Mesothelial cell of epicardium (in vitro differentiated cells): Measurements from ENCODE around the gene CUL9. TPM values are rescaled to one million over a fixed set of nuclear protein-coding genes. Genes with fewer than 3 reads are reported as not detected.

Experiments
- DNase-seq, 2 experiments: peaks; one replicate each; pipeline ENCODE4 v3.0.0; 2021; ENCODE audit warnings: low spot score in 2 of 2; ENCODE audit not compliant: unreplicated experiment in 2 of 2
- H3K27ac Mint-ChIP-seq: 2 replicates; pipeline ENCODE4 v1.8.0; 2021; ENCODE audit warnings: mixed read lengths
- H3K27me3 Mint-ChIP-seq: 2 replicates; pipeline ENCODE4 v1.8.0; 2021; ENCODE audit warnings: low read depth, mixed read lengths
- H3K36me3 Mint-ChIP-seq: 2 replicates; pipeline ENCODE4 v1.8.0; 2021; ENCODE audit warnings: mixed read lengths
- H3K4me1 Mint-ChIP-seq: 2 replicates; pipeline ENCODE4 v1.8.0; 2021; ENCODE audit warnings: mixed read lengths
- H3K4me3 Mint-ChIP-seq: 2 replicates; pipeline ENCODE4 v1.8.0; 2021; ENCODE audit warnings: mild to moderate bottlenecking, moderate library complexity, mixed read lengths
- H3K9me3 Mint-ChIP-seq: 2 replicates; pipeline ENCODE4 v1.8.0; 2021; ENCODE audit warnings: mixed read lengths
- total RNA-seq: library from RNA; stranded (reverse); gene quantifications from 3 replicates; pipeline ENCODE4 v1.2.1, GENCODE V29; 2021
- TF ChIP-seq, protein P1 (sequence below): fragments of 200-600 bp; sonication (generic); IDR thresholded peaks from one replicate; pipeline ENCODE4 v1.5.0; 2021; ENCODE audit warnings: antibody characterized with exemption; ENCODE audit not compliant: unreplicated experiment

The CUL9 gene
- total RNA-seq, 1 donor from 2014 or later: 72.1 TPM

DNA sequence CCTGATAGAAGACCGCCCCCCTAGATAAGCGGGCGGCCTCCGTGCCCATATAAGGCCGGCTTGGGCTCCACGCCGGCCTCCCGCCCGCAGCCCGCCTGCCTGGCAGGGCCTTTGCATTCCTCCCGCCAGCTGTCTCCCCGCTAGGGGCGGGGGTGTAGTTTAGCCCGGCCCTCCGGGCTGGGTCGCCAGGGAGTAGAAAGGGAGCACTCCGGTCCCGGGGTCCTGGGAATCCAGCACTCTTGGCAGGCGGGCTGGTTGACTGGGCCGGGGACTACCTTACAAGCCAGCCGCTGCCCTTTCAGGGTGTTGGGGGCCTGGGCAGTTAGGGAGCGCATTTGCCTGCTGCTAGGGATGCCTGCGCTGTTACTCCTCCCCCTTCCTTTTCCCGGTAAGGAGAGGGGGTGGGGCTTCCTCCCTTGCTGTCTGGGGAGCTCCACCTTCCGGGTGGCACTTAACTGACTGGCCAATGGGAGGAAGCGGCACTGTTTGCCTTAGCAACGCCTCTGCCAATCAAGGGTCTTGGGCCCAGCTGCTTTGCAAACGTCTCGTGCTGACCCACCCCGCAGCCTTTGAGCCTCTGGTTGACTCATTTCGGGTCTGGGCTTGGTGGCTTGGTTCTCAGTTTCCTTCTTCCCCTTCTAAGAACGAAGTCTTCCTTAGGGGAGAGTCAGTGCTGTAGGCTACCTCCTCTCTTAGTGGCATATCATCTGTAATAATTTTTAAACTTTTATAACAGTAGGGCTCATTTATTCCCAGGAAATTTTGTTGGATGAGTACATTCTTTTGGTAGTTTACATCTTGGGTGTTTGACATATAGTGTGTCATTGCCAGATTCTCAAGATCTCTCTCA is 7.5 kb upstream of the CUL9 start:
- TF ChIP-seq, protein P1, sequence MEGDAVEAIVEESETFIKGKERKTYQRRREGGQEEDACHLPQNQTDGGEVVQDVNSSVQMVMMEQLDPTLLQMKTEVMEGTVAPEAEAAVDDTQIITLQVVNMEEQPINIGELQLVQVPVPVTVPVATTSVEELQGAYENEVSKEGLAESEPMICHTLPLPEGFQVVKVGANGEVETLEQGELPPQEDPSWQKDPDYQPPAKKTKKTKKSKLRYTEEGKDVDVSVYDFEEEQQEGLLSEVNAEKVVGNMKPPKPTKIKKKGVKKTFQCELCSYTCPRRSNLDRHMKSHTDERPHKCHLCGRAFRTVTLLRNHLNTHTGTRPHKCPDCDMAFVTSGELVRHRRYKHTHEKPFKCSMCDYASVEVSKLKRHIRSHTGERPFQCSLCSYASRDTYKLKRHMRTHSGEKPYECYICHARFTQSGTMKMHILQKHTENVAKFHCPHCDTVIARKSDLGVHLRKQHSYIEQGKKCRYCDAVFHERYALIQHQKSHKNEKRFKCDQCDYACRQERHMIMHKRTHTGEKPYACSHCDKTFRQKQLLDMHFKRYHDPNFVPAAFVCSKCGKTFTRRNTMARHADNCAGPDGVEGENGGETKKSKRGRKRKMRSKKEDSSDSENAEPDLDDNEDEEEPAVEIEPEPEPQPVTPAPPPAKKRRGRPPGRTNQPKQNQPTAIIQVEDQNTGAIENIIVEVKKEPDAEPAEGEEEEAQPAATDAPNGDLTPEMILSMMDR: no peak
- H3K4me1 Mint-ChIP-seq: peaks cover 31% of the 10 kb centered on the region
- DNase-seq: peak; percentile 83 to 89
- no peaks in the 10 kb centered on the region for H3K27me3 Mint-ChIP-seq
- H3K27ac Mint-ChIP-seq: peak overlapping the region; percentile 93
- no peaks in the 10 kb centered on the region for H3K9me3 Mint-ChIP-seq
- peaks cover 6% of the 10 kb centered on the region for H3K36me3 Mint-ChIP-seq
- peak overlapping the region; percentile 90 for H3K4me3 Mint-ChIP-seq

DNA sequence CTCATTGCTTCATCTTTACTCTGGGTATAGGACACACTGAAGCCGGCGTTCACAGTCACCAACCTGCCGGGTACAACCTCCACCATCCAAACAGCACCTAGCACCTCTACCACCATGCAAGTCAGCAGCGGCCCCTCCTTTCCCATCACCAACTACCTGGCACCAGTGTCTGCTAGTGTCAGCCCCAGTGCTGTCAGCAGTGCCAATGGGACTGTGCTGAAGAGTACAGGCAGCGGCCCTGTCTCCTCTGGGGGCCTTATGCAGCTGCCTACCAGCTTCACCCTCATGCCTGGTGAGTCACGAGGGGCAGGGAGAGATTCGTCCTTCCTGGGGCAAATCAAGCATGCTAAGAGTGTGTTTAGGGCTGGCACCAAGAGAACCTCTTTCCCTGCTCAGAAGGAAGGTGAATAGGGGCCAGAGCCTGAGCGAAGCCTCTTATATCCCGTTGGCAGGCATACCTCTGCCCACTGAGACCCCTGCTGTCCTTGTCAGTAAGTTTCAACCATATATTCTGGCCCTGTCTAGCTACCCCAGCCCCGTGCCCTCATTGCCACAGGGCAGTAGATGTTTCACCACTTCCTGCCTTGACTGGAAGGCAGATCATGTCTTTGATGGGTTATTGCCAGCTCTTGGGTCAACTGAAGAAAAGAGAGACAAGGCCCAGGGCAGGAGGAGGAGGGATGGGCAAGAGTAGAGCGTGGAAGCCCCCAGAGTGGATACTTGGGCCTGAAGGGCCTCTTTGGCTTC is 6.1 kb upstream of the CUL9 start:
- H3K4me1 Mint-ChIP-seq: peaks cover 25% of the 10 kb centered on the region
- no peaks in the 10 kb centered on the region for H3K9me3 Mint-ChIP-seq
- H3K36me3 Mint-ChIP-seq: peaks cover 6% of the 10 kb centered on the region
- DNase-seq: no peak
- H3K27ac Mint-ChIP-seq: no peak overlapping the region
- H3K27me3 Mint-ChIP-seq: no peaks in the 10 kb centered on the region
- TF ChIP-seq, protein P1: no peak
- H3K4me3 Mint-ChIP-seq: no peak overlapping the region

DNA sequence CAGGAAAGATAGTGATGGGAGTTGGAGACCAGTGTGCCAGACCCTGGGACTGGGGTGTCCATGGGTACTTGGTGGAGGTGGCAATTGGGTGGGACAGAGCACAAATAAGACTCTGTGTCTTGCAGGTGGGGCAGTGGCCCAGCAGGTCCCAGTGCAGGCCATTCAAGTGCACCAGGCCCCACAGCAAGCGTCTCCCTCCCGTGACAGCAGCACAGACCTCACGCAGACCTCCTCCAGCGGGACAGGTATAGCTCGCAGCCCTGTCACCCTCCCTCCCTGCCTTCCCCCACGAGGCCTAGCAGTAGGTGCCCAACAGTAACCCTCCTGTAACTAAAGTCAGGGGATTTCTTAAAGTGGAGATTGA is 5.6 kb upstream of the CUL9 start:
- Mint-ChIP-seq H3K4me1 (peaks cover 29% of the 10 kb centered on the region), H3K9me3 (no peaks in the 10 kb centered on the region), H3K27ac (no peak overlapping the region), H3K36me3 (peaks cover 6% of the 10 kb centered on the region), H3K4me3 (no peak overlapping the region), H3K27me3 (no peaks in the 10 kb centered on the region)
- TF ChIP-seq, protein P1: no peak
- no peak for DNase-seq

DNA sequence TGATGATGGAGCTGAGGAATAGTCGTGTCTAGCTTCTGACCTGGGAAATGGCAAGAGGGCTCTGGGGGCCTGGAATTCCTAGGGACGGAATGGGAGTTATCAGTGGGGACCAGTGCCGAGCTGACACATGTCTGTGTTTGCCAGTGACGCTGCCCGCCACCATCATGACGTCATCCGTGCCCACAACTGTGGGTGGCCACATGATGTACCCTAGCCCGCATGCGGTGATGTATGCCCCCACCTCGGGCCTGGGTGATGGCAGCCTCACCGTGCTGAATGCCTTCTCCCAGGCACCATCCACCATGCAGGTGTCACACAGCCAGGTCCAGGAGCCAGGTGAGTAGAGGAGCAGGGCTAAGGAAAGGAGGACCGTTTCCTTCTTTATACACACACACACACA is 3.8 kb upstream of the CUL9 start:
- no peak for DNase-seq
- TF ChIP-seq, protein P1: no peak
- no peak overlapping the region for H3K4me3 Mint-ChIP-seq
- H3K36me3 Mint-ChIP-seq: peaks cover 6% of the 10 kb centered on the region
- no peak overlapping the region for H3K27ac Mint-ChIP-seq
- H3K9me3 Mint-ChIP-seq: no peaks in the 10 kb centered on the region
- no peaks in the 10 kb centered on the region for H3K27me3 Mint-ChIP-seq
- H3K4me1 Mint-ChIP-seq: peaks cover 32% of the 10 kb centered on the region

DNA sequence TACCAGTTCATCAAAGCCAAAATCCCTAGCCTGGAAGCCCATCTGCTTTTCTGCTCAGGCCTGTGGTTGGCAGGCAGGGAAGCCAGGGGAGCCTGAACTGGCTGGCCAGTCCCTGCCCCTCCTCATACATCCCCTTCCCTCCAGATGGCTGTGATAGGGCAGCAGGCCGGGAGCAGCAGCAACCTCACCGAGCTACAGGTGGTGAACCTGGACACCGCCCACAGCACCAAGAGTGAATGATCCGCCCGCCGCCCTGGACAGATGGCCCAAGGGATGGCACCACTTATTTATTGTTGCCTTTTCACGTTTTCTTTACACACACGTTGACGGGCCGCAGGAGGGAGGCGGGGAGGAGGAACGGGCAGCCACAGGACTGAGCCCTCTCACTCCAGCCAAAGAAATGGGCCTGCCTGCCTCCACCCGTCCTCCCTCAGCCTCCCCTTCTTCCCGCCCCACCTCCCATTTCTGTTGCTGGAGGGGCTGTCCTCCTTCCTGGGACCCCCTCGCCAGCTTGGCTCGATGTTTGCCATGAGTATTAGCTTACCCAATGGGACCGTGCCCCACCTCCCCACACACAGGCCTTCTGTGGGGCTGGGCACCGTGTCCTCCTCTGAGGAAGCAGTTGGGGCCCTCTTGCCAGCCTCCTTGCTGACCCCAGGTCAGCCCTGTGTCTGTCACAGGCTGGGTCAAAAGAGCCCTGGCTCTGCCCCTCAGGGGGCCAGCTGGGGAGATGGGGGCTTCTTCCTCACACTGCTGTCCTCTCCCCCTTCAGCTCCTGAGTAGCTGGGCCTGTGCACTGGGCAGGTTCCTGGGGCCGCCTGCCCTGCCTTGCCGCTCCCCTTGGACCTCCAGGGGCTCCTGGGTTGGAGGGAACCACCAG is 2.8 kb upstream of the CUL9 start:
- Mint-ChIP-seq H3K27me3 (no peaks in the 10 kb centered on the region), H3K36me3 (peaks cover 6% of the 10 kb centered on the region), H3K9me3 (no peaks in the 10 kb centered on the region), H3K27ac (no peak overlapping the region), H3K4me3 (no peak overlapping the region), H3K4me1 (peaks cover 30% of the 10 kb centered on the region)
- DNase-seq: no peak
- TF ChIP-seq, protein P1: no peak
